NCI-H1694 treated with DMSO at 0.1 percent for 48 hours (cell line): ENCODE data around the gene TMED3.
A peak's percentile ranks its signal among the peaks of the same experiment; 100 is the strongest.

Experiments used
- DNase-seq: peaks from one replicate; lab custom pipeline; 2025; lab: John Stamatoyannopoulos, UW

The TMED3 gene

GRCh38 chr15:79310985-79311900 is at the start of gene TMED3:
Gene TMED3, plus strand, starts transcription at chr15:79311112. Its CDS starts 138 bp downstream, at chr15:79311250.
- DNase-seq: peak; percentile 84

DNA sequence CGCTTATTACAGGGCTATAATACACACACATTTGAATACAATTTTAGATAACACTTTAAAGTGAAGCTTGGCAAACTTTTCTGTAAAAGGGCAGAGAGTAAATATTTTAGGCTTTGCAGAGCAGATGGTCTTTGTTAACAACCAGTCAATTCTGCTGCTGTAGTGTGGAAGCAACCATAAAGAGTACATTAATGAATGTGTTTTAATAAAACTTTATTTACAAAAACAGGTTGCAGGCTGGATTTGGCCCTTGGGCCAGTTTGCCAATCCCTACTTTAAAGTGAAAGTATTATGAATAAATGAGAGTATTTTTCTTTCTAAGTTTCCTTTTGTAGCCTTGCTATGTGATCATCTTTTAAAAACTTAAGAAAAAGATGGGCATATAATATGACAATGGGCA is 49.1 kb upstream of the TMED3 start:
- no peak for DNase-seq

- DNase-seq: no peak
Observed at GRCh38 chr15:79265167-79265566, 45.7 kb upstream of the TMED3 start.

DNA sequence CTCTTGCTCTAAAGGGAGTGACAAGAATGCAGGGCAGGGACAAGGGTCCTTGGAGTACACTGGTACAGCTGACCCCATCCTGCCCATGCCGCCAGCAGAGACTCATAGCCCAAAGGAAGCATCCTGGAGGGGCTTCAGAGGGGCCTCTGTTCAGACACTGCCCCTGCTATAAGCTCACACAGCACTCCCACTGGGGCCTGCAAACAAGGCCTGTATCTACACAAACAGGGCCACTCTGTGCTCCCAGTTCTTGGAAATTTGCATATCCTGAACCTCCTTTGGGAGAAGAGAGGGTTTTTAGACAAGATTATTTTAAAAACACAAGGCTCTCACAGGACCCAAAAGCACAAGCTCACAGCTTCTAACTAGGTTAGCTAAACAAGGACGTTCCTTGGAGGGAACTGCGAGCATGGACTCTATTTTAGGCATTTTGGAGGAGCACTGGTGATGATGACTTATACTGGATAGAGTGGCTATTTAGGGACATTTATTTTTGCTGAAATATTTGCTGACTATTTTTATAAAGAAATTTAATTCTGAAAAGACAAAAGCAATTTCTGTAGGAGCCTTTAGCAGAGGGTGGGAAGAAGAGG is 44.8 kb upstream of the TMED3 start:
- no peak for DNase-seq

- DNase-seq: no peak
Observed at GRCh38 chr15:79282371-79283251, 28.3 kb upstream of the TMED3 start, which contains the start of gene ANKRD34C. Gene ANKRD34C, plus strand, starts transcription at chr15:79282722. Its CDS starts 10,563 bp downstream, at chr15:79293285.

DNA sequence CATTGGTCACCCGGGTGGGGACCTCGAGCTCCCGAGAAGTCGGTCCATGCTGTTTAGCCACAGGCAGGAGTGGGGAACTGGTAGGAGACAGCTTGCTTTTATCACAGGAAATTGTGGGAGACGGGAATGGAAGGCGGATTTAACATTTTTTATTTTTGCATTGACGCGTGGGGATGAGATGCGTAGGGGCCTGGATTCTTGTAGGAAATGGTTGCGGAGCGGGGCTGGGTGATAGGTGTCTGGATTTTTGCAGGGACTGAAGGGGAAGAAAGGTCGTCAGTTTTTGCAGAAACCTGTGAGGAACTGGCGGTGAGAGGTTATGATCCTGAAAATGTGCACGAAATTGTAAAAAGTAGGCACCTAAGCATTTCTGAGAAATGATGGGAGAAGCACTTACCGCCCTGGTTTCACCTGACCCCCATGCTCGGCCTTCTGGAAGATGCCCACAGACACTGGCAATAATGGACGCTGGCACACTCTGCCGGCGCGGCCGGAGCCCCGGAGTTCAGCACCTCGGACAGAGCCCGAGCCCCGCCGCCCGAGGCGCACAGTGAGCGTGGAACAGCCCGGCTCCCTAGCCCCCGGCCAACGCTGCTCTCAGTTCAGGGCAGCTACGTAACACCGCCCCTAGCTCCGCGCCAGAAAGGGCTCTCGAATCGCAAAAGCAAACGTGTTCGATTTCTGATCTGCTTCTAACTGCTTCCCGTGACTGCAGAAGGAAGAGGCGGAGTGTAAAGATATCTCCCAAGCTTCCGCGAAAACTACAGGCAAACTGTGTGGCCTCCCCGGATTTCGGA is 27.5 kb upstream of the TMED3 start:
- no peak for DNase-seq

GRCh38 chr15:79290642-79291275 is 20.2 kb upstream of the TMED3 start:
- no peak for DNase-seq

DNA sequence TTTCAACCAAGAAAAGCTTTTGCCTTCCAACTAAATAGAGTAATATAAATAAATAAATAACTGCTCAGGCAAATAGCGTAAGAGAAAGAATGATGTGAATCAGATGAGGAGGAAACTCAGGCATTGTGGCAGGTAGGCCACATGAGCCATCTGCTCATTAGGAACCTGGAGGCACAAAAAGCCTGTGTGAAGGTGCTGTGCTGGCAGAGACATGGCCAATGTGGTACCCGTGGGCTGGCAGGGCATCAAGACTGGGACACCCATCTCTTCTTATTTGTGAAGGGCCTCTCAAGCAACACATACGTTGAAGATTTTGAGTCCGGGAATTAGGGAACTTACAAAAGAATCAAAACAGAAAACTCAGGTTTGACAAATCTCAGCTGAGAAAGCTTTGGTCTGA is 18.9 kb upstream of the TMED3 start:
- no peak for DNase-seq

- no peak for DNase-seq
Observed at GRCh38 chr15:79294075-79294474, 16.8 kb upstream of the TMED3 start.

GRCh38 chr15:79296583-79296982 is 14.3 kb upstream of the TMED3 start:
- DNase-seq: no peak

DNA sequence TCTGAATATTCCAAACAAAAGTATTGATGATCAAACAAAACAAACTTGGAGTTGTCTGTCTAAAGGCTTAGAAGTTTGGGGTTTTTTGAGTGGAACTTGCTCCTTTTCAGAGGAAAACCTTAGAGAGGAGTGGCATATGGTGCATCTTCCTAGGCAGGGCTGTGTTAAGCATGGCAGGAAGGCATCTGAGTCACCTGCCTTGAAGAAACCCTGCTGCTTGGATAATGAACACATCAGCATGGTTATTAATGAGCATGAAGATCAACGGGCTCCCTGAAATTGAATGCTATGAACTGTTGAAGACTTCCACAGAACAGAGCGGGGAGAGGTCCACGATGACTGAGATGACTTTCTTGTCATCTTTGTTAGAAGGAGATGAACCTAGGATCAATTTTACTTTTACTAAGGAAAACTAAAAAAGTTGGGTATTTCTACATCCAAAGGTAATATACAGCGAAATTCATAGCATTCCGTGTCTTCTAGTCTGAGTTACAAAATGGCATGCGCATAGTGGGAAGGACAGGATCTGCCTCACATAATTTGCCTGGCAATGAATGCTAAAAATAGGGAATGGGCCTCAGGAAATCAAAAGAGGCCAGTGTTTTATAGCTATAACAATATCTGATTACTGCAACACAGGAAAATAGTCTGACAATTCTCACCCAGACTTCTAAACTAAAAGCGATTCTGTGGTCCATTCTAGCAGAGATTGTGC is 11.6 kb upstream of the TMED3 start:
- DNase-seq: no peak

GRCh38 chr15:79299841-79300235 is 11.1 kb upstream of the TMED3 start:
- DNase-seq: no peak

DNA sequence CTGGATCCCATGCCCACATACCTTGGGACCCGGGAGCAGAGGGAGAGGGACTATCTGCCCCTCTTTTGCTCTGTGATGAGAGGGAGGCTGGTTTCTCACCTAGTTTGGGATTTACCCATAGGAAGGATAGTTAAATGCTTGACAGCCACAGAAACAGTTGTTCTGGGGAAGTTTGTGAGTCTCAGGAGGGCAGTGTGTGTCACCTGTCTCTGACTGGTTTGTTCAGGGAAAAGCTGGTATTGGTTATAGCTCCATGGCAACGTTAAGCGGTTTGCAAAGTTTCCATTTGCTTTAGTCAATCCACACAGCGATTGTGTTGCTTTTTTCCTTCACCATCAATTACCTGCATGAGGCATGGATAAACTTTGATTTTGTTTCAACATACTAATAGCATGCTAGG is 3.7 kb upstream of the TMED3 start:
- DNase-seq: no peak

GRCh38 chr15:79308874-79309273 is 2.0 kb upstream of the TMED3 start:
- DNase-seq: no peak

DNA sequence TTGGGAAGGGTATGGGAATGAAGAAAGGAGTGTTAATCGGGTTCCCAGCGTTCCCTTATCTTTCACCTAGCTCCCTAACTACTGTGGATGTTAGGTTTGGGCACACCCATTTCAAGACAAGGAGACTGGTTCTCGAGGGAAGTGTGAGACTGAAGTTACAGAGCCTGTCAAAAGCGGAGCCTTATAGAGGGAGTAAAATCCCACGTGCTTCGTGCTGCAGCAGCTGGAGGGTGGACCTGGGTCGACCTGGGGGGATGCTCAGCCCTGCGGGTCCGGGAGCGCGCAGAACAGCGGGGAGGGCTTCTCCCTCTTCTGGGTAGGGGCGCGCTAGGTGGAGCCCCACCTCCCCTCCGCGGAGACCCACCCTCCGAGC is 314 bp upstream of the TMED3 start:
- no peak for DNase-seq

GRCh38 chr15:79311901-79312553 is 1.1 kb downstream of the TMED3 start:
- DNase-seq: no peak

DNA sequence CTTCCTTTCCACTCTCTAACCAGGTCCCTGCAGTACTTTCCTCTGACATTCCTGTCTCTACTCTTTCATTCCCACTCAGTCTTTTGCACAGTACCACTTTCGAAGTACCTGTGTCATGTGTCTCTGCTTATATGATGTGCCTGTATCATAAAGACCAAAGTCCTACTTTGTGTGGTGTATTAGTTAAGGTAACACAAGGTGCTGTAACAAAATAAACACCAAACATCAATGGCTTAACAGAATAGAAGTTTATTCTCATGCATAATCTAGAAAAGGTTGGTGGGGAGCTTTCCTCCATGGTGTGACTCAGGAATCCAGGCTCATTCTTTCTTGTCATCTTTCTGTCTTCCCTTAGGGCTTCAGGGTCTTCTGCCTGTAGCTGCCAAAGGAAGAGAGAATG is 3.3 kb downstream of the TMED3 start:
- DNase-seq: no peak

DNA sequence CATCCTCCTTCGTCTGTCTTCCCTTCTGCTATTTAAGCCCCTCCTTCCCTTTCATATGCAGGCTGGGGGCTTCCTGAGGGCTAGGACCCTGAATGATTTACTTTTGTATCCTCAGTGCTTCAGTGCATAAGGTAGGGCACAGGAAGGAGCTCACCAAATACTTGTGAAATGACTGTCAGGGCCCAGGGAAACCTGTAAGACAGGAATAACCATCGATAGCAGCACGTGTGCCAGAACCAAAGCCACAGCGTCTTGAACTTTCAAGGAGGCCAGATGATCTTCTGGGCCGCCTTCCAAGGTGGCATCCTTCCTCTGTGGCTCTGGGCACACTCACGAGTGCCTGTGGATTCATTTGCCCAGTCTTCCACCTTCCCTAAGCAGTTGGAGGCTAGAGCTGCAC is 3.9 kb downstream of the TMED3 start:
- no peak for DNase-seq

DNA sequence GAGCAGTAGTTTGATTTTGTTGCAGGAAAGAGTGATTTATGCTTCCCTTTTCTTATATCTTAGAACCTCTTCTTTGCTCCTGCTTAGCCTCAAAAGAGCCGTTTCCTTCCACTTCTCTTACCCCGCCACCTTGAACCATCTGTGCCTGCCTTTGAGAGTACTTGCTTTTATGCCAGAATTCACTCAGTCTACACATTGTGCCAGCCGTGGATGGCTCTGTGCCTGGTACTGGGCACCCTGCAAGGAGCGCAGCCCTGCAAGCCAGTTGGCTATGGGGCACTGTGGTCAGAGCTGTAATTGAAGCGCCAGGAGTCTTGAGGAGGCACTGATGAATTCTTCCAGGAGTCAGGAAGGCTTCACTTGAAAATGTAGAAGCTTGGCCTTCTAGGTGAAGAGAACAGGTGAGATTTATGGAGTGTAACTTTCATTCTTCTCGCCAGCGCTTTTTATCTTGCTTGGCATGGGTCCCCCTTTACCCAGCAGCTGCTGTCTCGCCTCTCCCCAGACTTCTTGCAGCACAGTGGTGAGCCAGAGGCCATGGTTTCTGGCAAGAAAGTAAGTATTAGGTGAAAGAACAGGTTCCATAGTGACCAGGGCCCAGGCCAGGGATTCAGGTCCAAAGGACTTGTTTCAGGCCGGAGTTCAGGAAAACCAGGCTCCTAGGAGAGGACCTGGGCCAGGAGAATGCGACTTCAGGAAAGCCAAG is 4.9 kb downstream of the TMED3 start:
- no peak for DNase-seq
